NCI-H2196 treated with DMSO at 0.1 percent for 48 hours (cell line): Measurements from ENCODE around the gene NDUFA11.
A peak's percentile ranks its signal among the peaks of the same experiment; 100 is the strongest.

ENCODE experiments used
- DNase-seq: peaks from one replicate; lab custom pipeline; 2025; ENCODE audit not compliant: unreplicated experiment; lab: John Stamatoyannopoulos, UW

Gene NDUFA11

DNA sequence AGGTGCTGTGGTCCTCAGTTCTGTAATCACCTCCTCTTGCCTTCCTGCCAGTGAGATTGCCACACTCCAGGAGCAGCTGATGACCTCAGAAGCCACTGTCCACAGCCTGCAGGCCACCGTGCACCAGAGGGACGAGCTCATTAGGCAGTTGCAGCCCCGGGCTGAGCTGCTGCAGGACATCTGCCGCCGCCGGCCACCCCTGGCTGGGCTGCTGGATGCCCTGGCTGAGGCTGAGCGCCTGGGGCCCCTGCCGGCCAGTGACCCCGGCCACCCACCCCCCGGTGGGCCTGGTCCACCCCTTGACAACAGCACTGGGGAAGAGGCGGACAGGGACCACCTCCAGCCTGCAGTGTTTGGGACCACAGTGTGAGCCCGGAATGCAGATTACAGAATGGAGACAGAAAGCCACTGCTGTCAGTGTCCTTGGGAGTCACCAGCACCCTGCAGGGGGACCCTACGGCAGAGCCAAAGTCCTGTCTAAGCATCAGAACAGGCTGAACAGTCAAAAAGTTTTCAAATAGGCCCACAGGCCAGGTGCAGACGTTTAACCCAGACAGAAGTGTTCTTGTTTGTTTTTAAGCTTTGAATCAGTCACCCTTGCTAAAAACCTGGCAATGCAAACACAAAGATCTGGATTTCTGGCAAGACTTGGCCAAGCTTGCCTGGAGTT, 5.3 kb upstream of the NDUFA11 start:
- peak; percentile 15 for DNase-seq

DNA sequence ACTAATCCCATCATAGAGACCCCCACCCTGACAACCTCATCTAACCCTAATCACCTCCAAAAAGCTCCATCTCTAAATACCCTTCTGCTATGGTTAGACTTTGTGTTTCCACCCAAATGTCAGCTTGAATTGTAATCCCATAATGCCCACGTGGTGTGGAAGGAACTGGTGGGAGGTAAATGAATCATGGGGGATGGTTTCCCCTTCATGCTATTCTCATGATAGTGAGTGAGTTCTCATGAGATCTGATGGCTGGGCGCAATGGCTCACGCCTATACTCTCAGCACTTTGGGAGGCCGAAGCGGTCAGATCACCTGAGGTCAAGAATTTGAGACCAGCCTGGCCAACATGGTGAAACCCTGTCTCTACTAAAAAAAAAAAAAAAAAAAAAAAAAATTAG, 3.7 kb upstream of the NDUFA11 start:
- DNase-seq: no peak

DNA sequence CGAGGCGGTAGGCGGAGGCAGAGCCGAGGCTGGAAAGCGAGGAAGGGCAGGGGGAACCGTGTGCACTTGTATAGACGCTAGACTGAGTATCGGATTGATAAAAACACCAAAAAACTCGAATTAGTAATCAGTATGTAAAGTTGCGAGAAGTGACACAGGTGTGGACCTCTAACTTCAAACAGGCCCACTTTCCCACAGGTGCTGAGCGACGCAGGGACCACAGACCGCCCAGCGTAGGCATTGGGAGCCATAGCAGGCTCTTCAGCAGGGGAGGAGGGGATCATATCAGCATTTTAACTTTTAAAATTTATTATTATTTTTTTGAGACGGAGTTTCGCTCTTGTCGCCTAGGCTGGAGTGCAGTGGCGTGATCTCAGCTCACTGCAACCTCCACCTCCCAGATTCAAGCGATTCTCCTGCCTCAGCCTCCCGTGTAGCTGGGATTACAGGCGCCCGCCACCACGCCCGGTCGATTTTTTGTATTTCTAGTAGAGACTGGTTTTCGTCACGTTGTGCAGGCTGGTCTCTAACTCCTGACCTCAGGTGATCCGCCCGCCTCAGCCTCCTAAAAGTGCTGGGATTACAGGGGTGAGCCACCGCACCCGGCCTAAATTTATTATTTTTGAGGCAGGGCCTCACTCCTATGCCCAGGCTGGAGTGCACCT, 1.7 kb upstream of the NDUFA11 start:
- no peak for DNase-seq

DNA sequence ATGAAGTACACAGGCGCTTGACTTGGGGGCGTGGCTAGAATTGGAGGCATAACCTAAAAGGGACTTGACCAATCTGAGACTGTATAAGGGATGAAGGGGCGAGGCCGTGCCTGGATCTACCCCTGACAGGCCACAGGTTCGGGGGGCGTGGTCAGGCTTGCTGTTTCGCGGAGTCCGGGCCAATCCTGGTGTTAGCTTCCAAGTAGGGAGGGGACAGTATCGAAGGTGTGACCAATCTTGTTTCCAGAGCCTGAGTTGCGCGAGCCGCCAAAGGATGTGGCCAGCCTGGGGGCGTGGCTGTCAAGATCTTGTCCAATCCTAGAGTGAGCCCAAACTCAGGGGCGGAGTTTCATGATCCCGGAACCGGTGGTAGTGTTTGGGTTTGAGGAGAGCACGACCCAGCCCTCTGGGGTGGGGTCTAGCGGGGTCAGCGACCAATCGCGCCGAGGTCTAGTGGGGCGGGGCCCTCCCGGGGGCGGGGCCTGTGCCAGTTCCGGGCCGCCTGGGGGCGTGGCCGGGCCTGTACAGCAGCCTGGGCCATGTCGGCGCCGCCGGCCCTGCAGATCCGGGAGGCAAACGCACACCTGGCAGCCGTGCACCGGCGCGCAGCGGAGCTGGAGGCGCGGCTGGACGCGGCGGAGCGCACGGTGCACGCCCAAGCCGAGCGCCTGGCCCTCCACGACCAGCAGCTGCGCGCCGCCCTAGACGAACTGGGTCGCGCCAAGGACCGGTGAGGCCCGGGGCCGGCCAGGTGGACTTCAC, 943 bp upstream of the NDUFA11 start, which contains the start of gene VMAC:
VMAC (plus strand) TSS at position 521 of the 762 bp plus-strand sequence; CDS start at position 540, 19 bp downstream.
- peak; percentile 100 for DNase-seq

DNA sequence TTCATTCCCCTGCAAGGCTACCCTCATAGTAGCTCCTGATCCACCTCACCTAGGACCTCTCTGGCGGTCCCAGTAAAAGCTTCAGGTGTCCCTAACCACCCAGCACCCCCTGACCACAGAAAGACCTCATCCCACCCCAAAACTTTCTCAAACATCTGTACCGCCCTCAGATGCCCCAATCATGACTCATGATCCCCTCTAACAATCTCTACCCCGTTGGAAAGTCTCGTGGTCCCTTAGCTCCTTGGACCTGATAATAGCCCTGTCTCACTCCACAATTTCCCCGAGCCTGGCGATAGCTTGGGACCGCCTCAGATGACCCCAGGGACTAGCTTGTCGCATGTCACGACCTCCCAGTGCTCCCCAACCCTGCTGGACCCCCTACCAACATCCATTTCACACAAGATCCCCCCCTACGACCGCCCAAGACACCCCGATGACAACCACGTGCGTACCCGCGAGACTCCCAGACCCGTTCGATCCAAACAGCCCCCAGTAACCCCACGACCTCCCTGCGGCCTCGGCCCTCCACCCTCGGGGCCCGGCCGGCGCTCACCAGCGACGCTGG, 450 bp downstream of the NDUFA11 start:
- DNase-seq: no peak

DNA sequence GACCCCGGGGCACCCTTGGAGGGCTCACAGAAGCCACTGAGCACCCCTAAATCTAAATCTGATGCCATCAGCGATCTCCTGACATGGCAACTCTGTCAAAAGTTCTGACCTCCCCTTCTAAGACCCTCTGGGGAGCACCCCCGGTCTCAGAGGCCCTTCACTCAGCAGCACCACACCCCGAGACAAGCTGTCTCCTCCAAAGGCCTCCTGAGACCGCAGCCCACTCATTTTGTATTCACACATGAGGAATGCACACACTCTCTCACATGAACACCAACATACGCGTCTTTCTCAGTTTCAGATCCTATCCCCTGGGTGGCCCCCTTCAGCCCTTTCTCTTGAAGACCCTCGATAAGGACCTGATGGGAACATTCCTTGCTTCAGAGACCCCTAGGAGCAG, 2.6 kb downstream of the NDUFA11 start:
- DNase-seq: no peak

DNA sequence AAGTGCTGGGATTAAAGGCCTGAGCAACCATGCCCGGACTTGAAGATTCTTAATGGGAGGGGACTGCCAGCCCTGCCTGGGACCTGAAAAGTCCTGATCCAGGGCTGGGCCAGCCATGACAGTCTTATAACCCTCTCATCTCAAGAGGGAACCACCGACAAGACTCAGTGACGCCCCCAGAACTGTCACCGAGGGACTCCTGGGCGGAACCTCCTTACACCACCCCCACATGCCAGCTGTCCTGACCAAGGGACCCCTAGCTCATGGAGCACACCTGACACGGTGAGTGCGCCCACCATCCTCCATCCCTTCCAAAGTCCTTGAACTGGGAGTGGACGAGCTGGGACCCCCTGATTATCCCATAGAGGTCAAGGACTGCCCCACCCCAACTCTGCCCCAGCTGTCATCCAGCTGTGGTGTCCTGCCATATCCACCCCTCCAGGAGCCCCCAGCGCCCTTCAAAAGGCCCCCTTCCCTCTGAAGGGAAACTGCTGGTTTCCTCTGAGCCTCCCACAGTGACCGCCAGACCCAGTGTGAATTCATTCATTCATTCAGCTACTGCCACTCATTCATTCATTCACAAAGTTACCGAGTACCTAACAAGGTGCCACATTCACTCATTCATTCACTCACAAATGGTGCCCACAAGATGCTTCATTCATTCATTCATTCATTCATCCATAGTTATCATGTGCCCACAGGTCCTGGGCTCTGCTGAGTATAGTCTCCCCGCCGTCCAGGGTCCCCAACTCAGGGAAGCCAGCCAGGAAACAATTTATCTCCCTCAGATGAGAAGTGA, 3.7 kb downstream of the NDUFA11 start:
- DNase-seq: no peak

DNA sequence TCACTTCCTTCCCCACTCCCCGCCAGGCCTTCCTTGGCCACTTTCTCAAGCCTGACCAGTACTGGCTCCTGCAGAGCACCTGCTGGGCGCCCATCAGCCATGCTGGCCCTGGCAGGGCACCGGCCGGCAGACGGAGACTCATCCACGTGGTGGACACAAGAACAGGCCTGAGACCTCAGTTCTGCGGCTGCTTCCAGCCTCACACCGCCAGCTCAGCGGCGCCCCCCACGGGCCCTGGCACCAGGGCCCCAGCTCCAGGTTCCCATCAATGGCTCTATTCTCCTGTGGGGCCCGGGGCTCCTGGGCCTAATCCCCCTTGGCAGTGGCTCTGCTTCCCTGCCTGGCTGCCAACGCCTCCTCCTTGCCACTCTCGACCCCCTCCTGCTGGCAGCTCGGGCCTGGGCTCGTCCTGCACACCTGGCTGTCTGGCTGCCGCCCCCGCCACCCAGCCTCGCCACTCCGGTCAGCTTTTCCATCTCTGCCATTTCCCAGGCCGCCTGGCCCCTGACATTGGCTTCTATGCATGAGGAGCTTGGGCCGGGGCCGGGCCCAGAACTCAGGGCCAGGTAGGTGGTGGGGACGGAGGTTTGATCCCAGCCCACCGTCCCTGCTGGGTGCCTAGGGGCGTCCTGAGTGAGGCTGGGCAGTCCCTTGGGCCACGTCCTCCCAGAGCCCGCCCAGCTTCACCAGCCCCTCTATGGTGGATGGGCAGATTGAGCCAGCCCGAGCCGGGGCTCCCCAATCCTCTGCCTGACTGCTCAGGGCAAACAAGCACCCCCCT, 6.2 kb downstream of the NDUFA11 start:
- DNase-seq: no peak

DNA sequence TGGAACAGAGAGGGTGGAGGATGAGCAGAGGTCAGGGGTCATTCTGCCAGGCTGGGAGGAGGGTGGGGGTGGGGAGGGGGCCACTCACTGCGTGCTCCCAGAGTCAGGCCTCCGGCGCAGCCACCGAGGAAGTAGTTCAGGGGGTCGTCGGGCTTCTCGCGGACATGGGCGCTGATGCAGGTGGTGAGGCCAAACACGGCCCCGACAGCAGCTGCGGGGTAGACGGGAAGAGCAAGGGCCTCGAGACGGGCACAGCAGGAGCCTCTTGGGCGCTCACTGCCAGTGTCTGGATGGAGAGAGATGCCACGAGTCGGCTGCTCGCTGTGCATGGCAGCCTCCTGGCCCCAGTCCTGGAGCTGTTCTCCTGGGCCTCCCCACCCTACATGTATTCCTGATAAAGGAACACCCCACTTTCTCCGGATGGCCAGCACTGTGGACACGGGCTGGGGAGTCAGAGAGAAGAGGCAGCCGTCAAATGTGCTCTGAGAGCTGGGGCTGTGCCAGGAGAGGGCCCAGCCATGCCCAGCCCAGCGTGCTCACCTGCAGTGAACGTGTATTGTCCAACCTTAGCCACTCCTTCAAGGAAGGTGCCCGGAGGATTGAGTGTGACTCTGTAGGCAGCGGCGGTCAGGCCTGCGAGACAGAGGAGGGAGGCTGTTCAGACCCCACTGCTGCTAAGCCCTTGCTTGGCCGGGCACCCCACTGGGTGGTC, 7.1 kb downstream of the NDUFA11 start:
- no peak for DNase-seq

DNA sequence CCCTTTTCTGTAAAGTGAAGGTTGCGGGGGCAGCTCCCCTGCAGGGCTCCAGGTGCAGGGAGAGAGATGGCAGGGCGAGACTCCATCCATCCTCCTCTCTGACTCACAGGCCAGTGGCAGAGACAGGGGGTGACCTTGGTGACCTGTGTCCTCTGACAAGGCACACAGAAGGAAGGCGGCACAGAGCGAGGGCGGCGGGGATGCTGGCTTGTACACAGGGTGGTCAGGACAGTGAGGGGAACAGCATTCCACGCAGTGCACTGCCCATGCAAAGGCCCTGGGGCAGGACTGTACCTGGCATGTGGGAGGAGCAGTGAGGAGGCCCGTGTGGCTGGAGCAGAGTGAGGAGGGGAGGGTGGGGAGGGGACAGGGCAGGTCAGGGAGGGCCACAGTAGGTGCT, 7.7 kb downstream of the NDUFA11 start:
- no peak for DNase-seq

DNA sequence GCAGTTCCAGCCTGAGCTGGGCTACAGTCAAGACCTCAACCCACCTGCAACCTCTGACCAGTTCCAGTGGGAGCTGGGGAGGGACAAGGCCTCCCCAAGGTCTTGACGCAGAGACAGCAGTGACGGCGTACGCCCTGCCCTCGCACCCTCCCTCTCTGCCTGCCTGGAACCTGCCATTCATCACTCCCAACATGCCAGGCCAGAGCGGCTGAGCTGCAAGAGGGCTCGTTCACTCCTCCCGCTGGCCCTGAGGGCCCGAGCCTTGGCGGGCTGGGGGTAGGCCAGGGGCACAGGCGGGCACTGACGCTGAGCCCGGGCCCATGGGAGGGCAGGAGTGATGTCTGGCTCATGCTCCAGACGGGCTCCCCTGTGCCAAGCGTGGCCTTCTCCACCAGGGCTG, 8.2 kb downstream of the NDUFA11 start:
- DNase-seq: no peak

DNA sequence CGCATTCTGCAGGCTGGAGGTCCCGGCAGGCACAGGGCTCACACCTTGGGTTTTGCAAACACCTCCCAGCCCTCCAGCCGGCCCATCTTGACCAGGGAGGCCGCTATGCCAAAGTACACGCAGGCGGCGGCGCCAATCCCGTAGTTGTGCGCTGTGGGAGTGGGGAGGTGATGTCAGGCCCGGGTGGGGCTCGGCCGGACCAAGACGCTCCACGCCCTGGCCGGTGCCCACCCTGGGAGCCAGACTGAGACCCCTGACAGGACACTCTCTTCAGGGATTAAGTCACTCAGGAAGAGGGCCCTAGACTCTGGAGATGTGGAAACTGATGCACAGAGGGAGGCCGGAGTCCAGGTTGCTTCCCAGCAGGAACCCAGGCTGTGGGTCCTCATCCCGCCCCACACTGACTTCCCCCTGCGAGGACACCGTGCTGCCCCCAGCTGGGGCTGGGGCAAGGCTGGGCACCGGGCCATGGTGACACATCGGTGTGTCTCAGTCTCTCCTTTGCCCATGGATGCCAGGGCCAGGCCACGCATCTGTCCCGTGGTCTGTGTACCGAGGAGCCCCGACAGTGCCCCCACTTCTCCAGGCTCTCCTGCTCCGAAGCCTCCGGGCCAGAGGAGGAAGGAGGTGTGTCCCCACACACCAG, 8.8 kb downstream of the NDUFA11 start:
- DNase-seq: no peak

DNA sequence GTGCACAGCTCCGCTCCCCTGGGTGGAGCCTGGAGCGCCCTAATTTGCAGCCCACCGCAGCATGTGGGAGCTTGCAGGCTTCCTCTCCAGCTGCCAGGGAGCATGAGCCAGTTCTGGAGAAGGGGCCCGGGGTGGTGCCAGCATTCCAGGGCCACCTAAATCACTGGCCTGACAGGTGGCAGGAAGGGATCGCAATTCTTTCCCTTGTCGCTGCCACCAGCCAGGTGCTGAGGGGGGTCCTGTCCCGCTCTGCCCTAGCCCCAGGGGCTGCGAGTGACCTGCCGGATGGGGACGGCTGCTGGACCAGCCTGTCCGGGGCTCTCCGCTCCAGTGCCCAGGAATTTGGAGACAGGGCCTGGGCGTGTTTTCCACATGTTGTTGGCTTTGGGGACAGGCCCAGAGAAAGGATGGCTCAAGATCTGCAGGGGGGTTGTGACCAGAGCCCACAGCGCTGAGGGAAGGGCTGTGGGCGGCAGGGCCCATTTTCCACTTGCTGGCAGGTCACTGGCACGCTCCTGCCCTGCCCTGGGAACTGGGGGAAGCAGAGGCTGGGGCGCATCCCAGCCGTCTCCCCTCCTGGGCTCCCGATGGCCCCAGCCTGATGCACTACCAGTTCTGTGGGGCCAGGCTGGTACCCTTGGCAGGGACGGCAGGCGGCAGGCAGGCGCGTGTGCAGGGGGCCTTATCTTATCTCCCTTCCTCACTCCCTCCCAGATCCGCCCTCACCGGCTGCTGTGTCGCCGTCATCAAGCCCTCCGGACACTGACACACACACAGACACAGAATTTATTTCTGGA, 9.5 kb downstream of the NDUFA11 start:
- DNase-seq: no peak

DNA sequence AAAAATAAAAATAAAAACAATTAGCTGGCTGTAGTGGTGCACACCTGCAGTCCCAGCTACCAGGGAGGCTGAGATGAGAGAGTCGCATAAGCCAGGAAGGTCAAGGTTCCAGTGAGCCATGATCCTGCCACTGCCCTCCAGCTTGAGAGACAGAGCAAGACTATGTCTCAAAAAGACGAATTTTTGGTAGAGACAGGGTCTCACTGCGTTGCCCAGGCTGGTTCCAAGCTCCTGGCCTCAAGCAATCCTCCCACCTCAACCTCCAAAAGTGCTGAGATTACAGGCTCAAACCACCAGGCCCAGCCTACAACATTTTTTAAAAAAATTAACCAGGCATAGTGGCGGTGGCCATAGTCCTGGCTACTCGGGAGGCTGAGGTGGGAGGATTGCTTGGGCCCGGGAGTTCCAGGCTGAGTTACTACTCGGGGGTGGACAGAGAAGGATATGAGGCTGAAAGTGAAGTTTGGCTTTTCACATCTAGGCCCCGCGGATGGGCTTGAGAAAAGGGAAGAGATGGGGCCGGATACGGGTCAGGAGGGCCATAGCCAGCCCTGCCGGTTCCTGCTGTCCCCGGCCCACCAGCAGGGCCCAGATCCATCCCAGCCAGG, 10.2 kb downstream of the NDUFA11 start:
- DNase-seq: no peak

DNA sequence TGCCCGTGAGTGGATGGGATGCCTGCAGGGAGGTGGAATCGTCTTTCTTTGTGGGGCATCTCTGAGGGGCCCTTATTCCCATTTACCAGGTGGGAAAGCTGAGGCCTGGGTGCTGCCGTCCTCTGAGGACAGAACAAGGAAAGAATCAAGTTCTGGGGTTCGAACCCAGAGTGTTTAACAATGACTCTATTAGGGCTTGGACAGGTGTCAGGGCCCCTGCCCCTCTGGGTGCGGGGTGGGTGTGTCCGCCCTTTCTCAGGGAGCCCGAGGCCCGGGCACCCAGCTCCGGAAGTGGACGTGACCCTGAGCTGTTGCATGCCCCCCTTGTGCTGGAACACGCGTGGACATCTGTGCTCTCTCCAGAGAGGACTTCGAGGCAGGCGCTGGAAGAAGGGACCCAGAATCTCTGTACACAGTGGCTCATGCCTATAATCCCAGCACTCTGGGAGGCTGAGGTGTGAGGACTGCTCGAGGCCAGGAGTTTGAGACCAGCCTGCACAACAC, 10.8 kb downstream of the NDUFA11 start:
- no peak for DNase-seq

DNA sequence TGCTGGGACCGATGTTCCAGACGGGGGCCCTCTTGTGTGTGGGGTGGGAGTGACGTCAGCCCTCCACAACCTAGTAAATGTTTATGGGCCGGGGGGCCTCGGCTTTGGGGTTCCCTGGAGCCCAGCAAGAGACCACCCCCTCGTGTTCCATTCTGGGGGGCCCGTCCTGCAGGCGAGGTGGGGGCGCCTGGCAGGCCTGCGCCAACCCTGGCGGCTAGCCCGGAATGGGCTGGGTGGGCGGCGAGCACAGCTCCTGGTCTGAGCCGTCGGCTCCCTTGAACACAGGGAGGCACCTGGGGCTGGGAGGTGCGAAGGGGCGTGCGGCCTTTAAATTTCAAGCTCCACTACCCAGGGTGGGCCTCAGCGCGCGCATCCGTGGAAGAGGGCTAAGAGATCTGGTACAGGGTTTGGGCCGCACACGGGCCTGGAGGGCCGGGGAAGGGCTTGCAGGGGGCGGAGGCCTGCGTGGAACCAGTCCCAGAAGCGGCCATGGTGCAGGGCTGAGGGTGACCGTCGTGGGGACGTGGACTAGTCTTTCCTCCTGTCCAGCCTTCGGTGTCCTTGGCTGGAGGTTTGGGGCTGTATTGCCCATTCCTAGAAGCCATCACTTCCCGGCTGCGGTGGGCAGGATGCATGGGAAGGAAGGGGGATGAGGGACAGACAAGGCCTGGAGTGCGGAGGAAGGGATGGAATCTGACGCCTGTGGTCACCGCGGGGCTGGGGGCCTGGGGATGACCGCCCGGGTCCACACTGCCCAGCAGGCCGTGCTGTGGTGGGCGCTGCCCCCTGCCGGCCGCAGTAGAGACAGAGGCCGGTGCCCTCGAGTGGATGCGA, 11.4 kb downstream of the NDUFA11 start:
- no peak for DNase-seq

DNA sequence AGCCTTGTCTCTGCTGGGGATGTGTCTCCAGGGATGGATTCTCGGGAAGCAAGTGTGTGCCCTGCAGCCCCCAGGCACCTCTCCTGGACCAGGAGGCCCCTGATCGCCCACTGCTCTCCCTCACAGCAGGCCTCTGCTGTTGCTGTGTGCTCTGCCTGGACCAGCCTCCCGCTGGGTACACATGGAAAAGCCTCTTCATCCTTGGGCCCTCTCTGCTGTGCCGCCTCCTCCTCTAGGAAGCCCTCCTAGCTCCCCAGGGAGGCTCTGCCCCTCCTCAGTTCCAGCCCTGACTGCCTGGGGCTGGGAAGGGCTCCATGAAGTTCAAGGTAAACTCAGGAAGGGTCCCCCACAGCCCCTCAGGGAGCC, 12.0 kb downstream of the NDUFA11 start:
- no peak for DNase-seq
